SHP77 (cell line): ENCODE measurements around the gene MRPL14.

ENCODE experiments used
- DNase-seq, 2 experiments: peaks; one replicate each; lab custom pipeline; 2025; lab: John Stamatoyannopoulos, UW

Gene MRPL14

DNA sequence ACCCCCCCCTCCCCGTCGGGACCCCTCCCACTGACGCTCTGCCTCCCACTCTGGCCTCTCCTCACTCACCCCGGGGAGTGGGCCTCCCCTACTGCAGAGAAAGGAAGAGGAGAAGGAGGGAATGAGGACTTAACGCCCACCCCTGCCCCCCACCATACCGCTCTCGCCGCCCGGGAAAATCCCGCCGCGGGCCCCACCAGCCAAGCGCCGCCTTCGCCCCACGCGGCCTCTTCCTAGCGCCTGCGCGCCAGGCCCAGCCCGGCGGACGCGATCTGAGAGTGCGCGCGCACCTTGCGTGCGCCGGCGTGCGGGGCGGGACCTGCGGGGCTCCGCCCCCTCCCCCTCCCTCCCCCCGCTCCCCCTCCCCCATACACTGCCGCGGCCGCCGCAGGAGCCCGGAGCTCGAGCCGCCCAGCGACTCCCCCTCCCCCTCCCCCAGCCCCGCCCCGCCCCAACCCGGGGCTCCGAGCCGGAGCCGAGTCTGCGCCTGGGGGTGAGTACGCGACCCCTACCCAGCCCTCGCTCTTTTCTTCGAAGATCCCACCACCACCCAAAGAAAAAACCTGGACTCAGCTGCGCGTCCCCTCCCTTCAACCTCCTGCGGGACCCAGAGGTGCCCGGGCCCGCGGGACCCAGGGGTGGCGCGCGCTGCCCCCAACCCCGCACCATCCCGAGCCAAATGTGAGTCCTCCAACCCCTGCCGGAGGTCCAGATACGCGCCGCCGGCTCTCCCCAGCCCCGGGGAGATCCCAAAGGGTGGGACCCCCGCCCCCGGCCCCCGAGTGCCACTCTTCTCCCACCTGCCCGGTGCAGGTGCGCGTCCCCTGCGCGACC lies at the start of gene MRPL14, which contains the start of gene TMEM63B:
MRPL14 (minus strand) TSS at position 267 of the 834 bp plus-strand sequence. CDS start 10,841 bp downstream, outside the sequence.
TMEM63B (plus strand) TSS at position 369 of the 834 bp plus-strand sequence. CDS start 7,031 bp downstream, outside the sequence.
- DNase-seq = peak; percentile 40 to 73

DNA sequence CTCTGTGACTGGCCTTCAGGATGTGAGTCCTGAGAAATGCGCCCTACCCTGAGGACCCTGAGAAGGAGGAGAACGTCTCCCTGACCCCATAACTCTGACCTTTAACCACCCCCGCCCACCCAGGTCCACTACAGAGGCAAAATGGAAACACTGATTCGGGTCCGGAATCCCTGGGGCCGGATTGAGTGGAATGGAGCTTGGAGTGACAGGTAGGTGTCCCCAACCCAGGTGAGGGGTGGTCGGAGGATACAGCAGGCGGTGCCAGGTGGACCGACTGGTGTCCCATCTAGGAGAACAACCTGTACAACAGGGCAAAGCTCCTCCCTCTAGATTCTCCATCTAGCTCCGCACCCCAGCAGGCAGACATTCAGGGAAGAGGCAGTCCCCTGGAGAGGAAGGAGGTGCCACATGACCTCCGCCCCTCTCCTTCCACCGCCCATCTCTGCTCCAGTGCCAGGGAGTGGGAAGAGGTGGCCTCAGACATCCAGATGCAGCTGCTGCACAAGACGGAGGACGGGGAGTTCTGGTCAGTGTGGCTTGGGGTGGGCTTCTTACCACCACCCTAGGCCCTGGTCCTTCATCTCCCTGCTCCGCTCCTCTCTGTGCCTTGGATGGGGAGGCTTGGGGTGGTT lies 49.0 kb upstream of the MRPL14 start:
- DNase-seq = no peak

DNA sequence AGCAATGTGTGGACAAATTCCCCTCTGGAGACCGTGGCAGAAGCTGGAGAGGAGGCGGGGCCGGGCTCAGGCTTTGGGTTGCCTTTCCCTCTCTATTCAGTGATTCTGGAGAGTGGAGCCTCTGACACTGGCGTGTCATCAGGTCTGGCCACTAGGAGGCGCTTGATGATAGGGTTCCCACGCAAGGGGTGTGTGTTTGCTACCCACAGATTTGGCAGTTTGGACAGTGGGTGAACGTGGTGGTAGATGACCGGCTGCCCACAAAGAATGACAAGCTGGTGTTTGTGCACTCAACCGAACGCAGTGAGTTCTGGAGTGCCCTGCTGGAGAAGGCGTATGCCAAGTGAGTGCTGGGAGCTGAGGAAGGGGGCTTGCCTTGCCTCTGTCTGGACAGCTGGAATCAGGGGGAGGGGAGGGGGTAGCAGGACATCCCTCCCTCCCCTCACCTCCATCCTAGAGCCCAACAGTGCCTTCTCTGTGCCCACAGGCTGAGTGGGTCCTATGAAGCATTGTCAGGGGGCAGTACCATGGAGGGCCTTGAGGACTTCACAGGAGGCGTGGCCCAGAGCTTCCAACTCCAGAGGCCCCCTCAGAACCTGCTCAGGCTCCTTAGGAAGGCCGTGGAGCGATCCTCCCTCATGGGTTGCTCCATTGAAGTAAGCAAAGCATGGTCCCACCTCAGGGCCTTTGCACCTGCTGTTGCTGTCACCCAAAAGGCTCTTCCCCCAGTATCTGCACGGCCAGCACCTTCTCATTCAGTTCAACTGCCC lies 45.7 kb upstream of the MRPL14 start:
- peak; percentile 61 to 70 for DNase-seq

DNA sequence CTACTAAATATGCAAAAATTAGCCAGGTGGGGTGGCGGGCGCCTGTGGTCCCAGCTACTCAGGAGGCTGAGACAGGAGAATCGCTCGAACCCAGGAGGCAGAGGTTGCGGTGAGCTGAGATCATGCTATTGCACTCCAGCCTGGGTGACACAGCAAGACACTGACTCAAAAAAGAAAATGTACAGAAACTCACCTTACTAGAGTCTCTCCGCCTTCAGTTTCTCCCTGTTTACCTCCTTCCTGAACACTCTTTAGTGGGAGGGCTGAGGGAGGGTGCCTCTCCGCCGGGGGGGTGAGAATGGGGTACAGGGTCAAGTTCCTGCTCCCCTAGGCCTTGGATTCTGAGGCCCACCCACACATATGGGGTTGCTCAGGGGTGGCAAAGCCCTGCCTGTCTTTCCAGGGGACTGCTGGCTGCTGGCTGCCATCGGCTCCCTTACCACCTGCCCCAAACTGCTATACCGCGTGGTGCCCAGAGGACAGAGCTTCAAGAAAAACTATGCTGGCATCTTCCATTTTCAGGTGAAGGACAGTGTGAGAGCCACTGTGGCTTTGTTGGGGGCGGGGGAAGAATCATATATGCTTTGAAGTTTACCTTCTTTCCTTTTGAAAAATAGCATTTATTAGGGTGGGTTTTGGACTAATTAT lies 44.8 kb upstream of the MRPL14 start:
- no peak for DNase-seq

DNA sequence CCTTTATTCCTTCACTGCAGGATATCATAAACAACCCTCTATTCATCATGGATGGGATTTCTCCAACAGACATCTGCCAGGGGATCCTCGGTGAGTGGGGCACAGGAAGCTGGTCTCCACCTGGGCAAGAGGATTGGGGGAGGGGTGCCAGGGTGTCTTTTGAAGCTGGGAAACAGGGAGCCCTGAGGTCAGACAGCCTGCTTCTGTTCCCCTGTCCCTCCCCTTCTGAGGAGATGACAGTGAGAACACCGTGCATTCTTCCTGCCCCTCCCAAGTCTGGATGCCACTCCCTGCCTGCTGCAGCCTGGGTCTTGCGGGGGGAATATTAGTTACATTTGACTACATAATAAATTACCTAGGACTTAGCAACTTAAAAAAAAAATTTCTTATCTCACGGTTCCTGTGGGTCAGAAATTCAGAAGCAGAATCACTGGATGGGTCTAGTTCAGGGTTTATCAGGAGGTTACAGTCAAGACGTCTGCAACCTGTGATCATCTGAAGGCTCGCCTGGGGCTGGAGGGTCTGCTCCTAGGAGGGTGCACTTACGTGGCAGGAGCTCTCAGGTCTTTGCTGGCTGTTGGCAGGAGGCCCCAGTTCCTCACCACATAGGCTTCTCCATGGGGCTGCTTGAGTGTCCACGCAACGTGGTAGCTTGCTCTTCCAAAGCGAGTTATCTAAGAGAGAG lies 42.8 kb upstream of the MRPL14 start:
- DNase-seq = no peak

DNA sequence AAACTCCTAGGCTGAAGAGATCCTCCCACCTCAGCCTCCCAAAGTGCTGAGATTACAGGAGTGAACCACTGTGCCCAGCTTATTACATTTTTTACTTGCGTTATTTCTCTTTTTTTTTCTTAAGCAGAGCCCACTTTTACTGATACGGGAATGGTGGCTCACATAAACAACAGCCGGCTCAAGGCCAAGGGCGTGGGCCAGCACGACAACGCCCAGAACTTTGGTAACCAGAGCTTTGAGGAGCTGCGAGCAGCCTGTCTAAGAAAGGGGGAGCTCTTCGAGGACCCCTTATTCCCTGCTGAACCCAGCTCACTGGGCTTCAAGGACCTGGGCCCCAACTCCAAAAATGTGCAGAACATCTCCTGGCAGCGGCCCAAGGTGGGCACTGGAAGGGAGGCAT lies 41.9 kb upstream of the MRPL14 start:
- no peak for DNase-seq

DNA sequence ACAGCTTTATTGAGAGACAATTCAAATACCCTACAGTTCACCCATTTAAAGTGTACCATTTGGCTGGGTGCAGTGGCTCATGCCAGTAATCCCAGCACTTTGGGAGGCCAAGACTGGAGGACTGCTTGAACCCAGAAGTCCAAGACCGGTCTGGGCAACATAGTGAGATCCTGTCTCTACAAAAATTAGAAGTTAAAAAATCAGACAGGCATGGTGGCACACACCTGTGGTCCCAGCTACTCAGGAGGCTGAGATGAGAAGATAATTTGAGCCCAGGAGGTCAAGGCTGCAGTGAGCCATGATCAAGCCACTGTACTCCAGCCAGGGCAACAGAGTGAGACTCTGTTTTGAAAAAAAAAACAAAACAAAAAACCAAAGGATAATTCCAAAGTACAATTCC lies 40.3 kb upstream of the MRPL14 start:
- no peak for DNase-seq

DNA sequence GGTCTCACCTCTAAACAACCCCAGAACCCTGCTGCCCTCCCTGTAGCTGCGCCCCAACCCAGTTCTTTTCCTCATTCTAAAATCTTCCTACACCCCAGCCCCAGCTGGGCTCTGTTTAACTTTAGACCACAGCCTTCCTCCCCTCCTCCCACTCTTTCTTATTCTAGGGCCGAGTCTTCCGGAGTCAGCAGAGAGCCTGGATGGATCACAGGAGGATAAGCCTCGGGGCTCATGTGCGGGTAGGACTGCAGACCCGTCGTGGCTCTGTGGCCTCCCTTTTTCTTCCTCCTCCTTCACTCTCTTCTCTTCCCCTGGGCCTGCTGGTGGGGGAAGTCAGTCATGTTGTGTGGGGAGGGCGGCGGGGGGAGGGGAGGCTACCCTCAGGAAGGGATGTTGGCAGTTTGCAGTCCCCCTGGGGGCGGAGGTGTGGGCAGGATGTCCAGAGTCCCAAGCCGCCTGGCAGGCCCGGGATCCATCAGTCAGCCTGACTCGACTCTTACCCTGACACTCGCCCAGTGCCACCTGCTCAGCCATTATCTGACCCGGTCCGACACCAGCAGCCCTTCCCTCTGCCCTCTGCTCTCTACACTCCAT lies 39.4 kb upstream of the MRPL14 start:
- no peak for DNase-seq

DNA sequence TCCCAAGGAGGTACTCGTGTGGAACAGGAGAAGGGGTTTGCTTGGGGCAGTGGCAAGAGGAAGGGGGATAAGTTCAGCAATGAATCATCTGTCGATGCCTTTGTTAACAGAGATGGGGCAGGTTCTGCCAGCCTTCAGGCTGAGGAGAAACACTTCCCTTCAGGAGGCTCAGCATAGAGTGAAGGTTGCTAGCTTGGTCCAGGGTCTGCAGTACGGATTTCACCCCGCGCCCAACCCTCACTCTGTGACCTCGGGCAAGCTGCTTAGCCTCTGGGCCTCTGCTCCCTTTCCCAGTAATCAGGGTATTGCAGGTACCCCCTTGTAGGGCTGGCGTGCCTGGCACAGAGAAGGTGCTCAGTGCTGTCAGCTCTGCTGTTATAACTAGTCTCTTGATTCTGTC lies 38.9 kb upstream of the MRPL14 start:
- DNase-seq = no peak

DNA sequence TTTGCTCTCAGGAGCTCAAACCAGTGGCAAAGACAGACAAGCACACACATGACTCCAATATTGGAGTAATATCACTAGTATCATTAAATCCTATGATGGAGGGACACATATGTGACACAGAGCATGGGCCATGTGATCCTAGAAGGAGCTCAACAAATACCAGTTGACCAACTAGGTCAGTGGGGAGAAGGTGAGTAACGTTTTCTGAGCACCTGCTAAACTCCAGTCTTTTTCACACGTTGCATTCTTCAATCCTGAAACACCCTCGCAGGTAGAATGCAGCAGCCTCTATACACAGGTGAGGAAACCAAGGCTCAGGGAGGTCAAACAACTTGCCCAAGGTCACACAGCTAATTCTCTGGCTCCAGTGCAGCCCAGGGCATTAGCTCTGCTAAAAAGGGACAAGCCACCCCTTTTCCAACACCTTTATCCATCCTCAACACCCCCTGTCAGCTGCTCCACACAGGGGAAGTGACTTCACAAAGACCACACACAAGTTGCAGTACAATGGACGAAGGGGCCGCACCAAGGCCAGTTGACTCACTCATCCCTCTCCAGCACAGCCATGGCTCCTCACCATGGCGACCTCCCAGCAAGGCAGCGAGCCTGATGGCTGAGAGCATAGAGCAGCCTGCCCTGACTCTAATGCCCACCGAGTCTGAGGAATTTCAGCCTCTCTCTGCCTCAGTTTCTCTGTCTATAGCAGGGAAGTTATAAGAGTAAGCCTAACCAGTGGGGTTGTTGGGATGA lies 35.8 kb upstream of the MRPL14 start:
- DNase-seq = no peak

DNA sequence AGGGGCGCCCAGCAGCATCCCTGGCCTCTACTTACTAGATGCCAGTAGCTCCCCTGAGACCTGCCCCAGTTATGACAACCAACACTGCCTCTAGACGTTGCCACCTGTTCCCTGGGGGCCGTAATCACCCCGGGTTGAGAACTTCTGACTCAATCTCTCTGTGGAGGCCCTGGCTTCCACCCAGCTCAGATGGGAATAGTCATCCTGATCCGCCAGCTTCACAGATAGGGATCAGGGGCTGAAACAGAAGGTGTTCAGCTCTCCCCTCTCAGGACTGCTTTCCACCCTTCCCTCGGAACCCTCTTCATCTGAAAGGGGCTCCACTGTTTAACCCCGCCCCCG lies 34.7 kb upstream of the MRPL14 start:
- DNase-seq = no peak

DNA sequence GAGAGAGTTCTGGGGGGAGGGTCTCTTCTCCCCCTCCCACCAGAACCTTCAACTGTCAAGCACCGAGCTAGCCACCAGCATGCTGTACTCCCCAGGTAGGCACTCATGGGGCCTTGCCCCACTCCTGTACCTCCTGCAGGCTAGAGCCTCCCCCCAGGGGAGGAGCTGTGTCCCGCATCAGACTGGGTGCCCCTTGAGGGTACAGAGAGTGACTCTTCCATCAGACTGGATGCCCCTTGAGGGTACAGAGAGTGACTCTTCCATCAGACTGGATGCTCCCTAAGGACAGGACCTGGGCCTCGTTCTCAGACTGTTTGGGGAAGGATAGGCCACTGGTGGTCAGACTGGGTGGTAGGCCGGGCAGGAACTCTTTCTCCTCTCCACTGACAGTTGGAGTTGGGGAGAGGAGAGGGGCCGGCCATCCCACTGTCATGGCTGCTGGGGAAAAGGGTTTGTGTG lies 31.5 kb upstream of the MRPL14 start, which contains the start of gene CAPN11:
CAPN11 (plus strand) TSS at position 51 of the 459 bp plus-strand sequence; CDS start at position 80, 29 bp downstream.
- no peak for DNase-seq

DNA sequence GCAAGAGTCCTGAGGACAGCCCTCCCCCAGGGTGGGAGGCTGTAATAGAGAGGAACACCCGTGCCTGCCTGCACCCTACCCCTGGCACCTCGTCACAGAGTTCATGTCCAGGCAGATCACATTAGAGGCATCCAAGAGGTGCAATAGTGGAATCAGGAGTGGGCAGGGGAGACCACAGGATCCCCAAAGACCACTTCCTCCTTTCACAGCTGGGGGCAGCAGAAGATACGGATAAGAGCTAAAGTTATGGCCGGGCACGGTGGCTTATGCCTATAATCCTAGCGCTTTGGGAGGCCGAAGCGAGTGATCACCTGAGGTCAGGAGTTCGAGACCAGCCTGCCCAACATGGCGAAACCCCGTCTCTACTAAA lies 29.9 kb upstream of the MRPL14 start:
- DNase-seq = no peak

DNA sequence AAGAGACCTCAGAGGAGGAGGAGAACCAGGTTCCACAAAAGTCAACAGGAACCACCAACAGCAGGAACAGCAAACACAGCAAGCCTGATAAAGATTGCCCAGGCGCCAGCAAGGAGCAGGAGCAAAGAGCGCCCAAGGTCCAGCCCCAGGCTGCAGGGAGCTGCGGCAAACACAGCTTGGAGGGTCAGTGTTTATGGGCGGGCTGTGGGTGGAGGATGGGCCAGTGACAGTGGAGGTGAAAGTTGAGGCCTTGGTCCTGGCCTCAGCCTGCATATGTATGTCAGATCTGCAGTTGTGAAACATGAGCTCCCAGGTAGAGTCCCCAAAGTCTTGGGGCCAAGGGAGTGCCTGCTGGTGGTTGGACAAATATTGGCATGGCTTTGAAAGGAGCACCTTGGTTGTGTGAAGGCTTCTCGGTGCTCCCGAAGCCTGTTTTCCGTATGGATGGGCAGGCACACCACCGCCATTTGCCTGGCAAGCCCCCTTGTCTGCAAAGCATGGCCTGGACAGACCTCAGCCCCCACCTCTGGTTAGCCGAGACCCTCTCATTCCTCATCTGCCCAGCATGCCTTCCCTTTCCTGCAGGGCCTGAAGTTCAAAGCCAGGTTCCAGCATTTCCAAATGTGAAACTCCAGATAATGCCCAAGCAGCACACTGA lies 29.4 kb upstream of the MRPL14 start:
- DNase-seq = no peak

DNA sequence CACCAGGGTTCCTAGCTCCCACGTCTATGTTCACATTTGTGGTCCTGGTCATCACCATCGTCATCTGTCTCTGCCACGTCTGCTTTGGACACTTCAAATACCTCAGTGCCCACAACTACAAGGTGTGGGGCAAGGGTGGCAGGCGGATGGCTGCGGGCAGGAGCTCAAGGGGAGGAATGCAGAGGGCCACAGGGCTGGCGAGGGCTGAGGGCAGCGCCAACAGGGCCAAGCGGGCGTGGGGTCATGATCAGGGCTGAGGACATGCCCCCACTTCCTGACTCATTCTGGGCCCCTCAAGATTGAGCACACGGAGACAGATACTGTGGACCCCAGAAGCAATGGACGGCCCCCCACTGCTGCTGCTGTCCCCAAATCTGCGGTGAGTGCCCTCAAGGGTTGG lies 26.8 kb upstream of the MRPL14 start:
- no peak for DNase-seq

DNA sequence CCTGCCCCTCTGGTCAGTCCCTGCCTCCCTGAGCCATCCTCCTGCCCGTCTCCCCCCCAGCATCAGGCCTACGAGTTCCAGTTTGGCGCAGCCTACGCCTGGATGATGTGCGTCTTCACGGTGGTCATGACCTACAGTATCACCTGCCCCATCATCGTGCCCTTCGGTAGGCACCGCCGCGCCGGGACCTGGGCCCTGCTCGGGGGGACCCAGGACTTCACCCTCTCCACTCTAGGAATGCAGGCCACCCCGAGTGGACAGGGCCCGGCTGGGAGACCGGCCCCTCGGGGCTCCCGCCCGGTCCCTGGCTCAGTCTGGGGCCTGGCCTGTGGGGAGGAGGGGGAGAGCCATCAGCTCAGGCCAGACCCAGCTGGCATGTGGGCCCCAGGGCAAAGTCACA lies 25.3 kb upstream of the MRPL14 start:
- DNase-seq = no peak

DNA sequence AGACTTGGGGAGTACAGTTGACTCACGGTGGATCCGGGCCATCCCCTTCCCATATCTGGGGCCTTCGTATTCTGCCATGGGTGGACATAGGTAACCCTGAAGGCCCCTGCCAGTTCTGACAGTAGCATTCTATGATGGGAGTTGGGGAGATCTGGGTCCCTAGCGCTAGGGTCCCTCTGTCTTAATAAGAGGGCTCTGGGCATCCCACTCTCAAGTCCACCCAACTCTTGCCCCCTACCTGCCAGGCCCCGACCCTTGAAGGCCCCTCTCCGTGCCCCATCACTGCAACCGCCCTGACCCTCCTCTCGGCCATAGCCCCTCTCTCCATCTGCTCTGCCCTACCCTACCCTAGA lies 24.8 kb upstream of the MRPL14 start:
- no peak for DNase-seq

DNA sequence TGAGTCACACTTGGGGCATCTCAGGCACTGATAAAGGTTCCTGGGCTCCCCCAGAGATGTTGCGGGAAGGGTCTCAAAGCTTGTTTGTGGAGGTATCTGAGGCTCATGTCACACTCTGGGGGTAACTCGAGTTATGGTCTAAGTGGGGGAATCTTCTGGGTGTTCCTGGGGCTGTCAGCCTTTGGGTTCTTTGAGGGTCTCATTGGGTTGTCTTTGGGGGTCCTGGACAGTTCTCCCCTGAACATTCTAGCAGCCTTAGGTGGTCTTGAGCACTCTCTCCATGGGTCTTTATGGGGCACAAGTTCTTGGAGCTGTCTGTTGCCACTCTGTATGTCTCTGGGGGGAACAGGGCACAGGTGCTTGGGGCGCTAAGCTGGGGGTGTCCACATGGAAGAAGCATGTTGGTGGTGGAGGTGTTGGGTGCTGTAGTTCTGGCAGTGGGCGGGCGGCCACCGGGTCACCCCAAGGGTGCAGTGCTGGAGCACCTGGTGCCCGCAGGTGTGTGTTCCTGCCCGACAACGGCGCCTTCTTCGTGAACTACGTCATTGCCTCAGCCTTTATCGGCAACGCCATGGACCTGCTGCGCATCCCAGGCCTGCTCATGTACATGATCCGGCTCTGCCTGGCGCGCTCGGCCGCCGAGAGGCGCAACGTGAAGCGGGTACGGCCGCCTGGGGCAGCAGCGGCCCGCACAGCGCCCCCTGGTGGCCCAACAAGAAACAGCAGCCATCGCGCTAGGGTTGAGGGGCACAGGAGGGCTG lies 24.3 kb upstream of the MRPL14 start:
- DNase-seq = peak; percentile 61 to 69

DNA sequence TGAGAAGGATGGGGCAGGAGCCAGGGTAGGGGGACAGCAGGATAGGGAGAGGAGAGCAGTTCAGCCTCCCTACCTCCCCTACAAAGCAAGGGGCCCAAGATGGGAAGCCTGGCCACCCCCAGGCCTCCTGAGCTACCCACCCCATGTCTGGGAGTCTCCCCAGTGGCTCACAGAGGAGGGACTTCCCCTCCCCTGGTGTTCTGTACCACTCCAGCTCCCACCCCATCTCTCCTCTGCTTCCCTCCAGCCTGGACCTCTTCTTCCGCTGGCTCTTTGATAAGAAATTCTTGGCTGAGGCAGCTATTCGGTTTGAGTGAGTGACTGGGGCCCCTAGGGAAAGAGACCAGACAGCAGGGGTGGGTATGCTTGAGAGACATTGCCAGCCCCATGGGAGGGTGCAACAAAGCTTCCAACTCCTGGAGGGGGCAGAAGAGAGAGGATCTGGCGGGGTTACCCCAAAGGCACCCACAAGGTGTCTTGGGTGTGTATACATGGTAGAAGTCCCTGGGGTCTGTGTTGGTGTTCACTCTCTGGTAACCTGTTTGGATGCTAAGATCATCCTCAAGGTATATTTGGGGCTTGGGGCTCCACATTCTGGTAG lies 23.2 kb upstream of the MRPL14 start:
- DNase-seq = no peak
